K562 (cell line): ENCODE data around the gene ALKBH3. TPM values are rescaled to one million over a fixed set of nuclear protein-coding genes. Genes with fewer than 3 reads are reported as not detected.
A peak's percentile ranks its signal among the peaks of the same experiment; 100 is the strongest.

Experiments
- CHD7 ChIP-seq: fragments of 200-600 bp; sonication (generic); IDR thresholded peaks from one replicate; pipeline ENCODE4 v1.6.1; 2012; ENCODE audit warnings: mild to moderate bottlenecking, low read depth, low read length, inconsistent platforms
- ESRRA ChIP-seq: fragments of 450-650 bp; IDR thresholded peaks from 2 replicates; pipeline ENCODE4 v1.6.1; 2014; ENCODE audit warnings: low read depth, mild to moderate bottlenecking, moderate library complexity, borderline replicate concordance
- MTF1 ChIP-seq: fragments of 250-450 bp; sonication (Bioruptor Pico); IDR thresholded peaks from 2 replicates; pipeline ENCODE4 v1.9.0; 2021; ENCODE audit warnings: moderate library complexity, mild to moderate bottlenecking, inconsistent platforms, borderline replicate concordance
- RCOR1 ChIP-seq, 2 experiments: IDR thresholded peaks; 2 replicates each; pipeline ENCODE4 v1.6.1; 2012; ENCODE audit warnings: low read depth in 2 of 2, low read length in 2 of 2, borderline replicate concordance in 1 of 2, improper control_type of control experiment in 1 of 2
- SPI1 ChIP-seq: IDR thresholded peaks from 2 replicates; pipeline ENCODE4 v1.6.1; 2011; ENCODE audit warnings: low read depth, low read length, control low read depth, borderline replicate concordance
- TCF7 ChIP-seq: sonication (generic); IDR thresholded peaks from 2 replicates; pipeline ENCODE4 v1.6.1; 2016; ENCODE audit warnings: antibody characterized with exemption, borderline replicate concordance
- TOE1 ChIP-seq, 2 experiments: fragments of 450-650 bp in 1 of 2; sonication (generic) in 1 of 2; formaldehyde crosslinking in 1 of 2; IDR thresholded peaks; 2 replicates each; pipeline versions ENCODE4 v1.7.1 to v1.8.0; 2016 to 2022; ENCODE audit warnings: borderline replicate concordance in 2 of 2, mild to moderate bottlenecking in 2 of 2, antibody characterized with exemption in 1 of 2, inconsistent platforms in 1 of 2, low read depth in 1 of 2, missing genetic modification reagents in 1 of 2, moderate library complexity in 1 of 2
- UBTF ChIP-seq, 2 experiments: IDR thresholded peaks; 2 replicates each; pipeline ENCODE4 v1.6.1; 2012; ENCODE audit warnings: improper control_type of control experiment in 2 of 2, low read depth in 2 of 2, low read length in 2 of 2, borderline replicate concordance in 1 of 2
- ZNF124 ChIP-seq: sonication (generic); formaldehyde crosslinking; IDR thresholded peaks from 2 replicates; pipeline ENCODE4 v1.8.1; 2022; ENCODE audit warnings: missing genetic modification reagents
- ZNF280A ChIP-seq: fragments of 450-650 bp; IDR thresholded peaks from 2 replicates; pipeline ENCODE4 v1.6.1; 2018; ENCODE audit warnings: mild to moderate bottlenecking, low read depth; ENCODE audit not compliant: partially characterized antibody
- polyA plus RNA-seq, 8 experiments: library from polyadenylated mRNA; depleted of rRNA in 4 of 8; stranded (reverse) in 5 of 8; unstranded in 3 of 8; fragments of >200 nt; fragmentation: Nextera tagmentation in 2 of 8; fragmentation: Illumina TruSeq in 1 of 8; extraction: Ambion mirVana in 2 of 8; extraction: Trizol in 1 of 8; gene quantifications; 2 replicates each; pipeline versions ENCODE4 v1.2.1 to v1.2.3, GENCODE V29; 2011 to 2014; ENCODE audit warnings: inconsistent platforms in 1 of 8, missing spikeins in 1 of 8
- total RNA-seq, 7 experiments: library from RNA; depleted of rRNA in 6 of 7; stranded (reverse); fragments of >200 nt in 6 of 7; fragmentation: Illumina TruSeq in 2 of 7; extraction: Trizol in 2 of 7; gene quantifications; 2 replicates each; pipeline versions ENCODE4 v1.2.1 to v1.2.3, GENCODE V29; 2011 to 2021; ENCODE audit warnings: low replicate concordance in 1 of 7

The ALKBH3 gene
- total and polyA plus RNA-seq, 9 of the 15 experiments (the other 6 are each of a cell fraction or from before 2014, with no cell fraction given): 16.0 to 49.9 (median 36.5) TPM

DNA sequence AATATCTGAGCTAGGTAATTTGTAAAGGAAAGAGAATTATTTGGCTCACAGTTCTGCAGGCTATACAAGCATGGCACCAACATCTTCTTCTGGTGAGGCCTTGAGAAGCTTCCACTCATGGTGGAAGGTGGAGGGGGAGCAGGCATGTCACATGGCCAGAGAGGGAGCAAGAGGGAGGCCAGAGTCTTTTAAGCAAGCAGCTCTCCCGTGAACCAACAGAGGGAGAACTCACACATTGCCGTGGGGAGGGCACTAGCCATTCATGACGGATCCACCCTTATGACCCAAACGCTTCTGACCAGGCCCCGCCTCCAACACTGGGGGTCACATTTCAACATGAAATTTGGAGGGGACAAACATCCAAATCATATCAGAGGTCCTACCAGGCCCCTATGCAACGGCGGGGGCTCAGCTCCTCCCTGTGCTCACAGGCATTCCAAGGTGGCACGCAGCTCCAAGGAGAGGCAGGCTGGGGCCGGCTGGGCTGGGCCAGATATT lies 66.4 kb downstream of the ALKBH3 start (continued):
- TF ChIP-seq CHD7 (no peak), RCOR1 (IDR thresholded peaks at IDR 0.05; ENCODE audit: borderline replicate concordance in 1 of 2, low read depth in 2 of 2, low read length in 2 of 2) (no peak; a peak in 1 of 4 replicates), ZNF280A (no peak), MTF1 (CRISPR knock-in tag) (no peak), UBTF (IDR thresholded peaks at IDR 0.05; ENCODE audit: borderline replicate concordance in 1 of 2, low read depth in 2 of 2, low read length in 2 of 2) (no peak), TCF7 (no peak), ESRRA (peak; percentile 44; the same call in 1 of the 2 replicates), SPI1 (no peak), TOE1 (IDR thresholded peaks at IDR 0.05; ENCODE audit: borderline replicate concordance) (0 out of 2 replicates have a peak, but pooled peaks have one; percentile 48), TOE1 (CRISPR knock-in tag; IDR thresholded peaks at IDR 0.05; ENCODE audit: borderline replicate concordance, low read depth) (no peak), ZNF124 (CRISPR knock-in tag) (no peak)
